A549 (cell line): ENCODE measurements around the gene ARHGEF28.

Source experiments
- CEBPB ChIP-seq, 2 experiments: fragments of >200 bp in 1 of 2; sonication (Bioruptor Twin) in 1 of 2; formaldehyde crosslinking in 1 of 2; IDR thresholded peaks; 2 replicates each; pipeline ENCODE4 v1.6.1; 2012 to 2016
- CTCF ChIP-seq: fragments of >200 bp; sonication (Bioruptor Twin); formaldehyde crosslinking; IDR thresholded peaks from 3 replicates; pipeline ENCODE4 v1.5.1; 2016
- HOXA7 ChIP-seq: fragments of 250-450 bp; sonication (Bioruptor Pico); IDR thresholded peaks from 2 replicates; pipeline ENCODE4 v1.5.0; 2020; ENCODE audit warnings: mild to moderate bottlenecking, moderate library complexity
- POLR2A ChIP-seq: IDR thresholded peaks from 2 replicates; pipeline ENCODE4 v1.6.1; 2012; ENCODE audit warnings: mild to moderate bottlenecking, low read length
- RAD21 ChIP-seq, 2 experiments: fragments of >200 bp in 1 of 2; sonication (Bioruptor Twin) in 1 of 2; formaldehyde crosslinking in 1 of 2; IDR thresholded peaks in 1 of 2; conservative IDR thresholded peaks in 1 of 2; 2 replicates in 1 of 2; 3 replicates in 1 of 2; pipeline ENCODE4 v1.6.1; 2012 to 2018; ENCODE audit warnings: inconsistent platforms in 1 of 2
- RARB ChIP-seq: fragments of 250-450 bp; sonication (Bioruptor Pico); IDR thresholded peaks from 2 replicates; pipeline ENCODE4 v1.8.0; 2021; ENCODE audit warnings: mild to moderate bottlenecking, moderate library complexity
- TF ChIP-seq, protein P1 (sequence below): fragments of 450-650 bp; IDR thresholded peaks from 2 replicates; pipeline ENCODE4 v1.6.1; 2014; ENCODE audit warnings: antibody characterized with exemption
- TF ChIP-seq, protein P2 (sequence below): fragments of >200 bp; sonication (Bioruptor Twin); formaldehyde crosslinking; IDR thresholded peaks from 3 replicates; pipeline ENCODE4 v1.6.1; 2016
- TF ChIP-seq, protein P3 (sequence below): IDR thresholded peaks from 2 replicates; pipeline ENCODE4 v1.6.1; 2012; ENCODE audit warnings: low read depth, borderline replicate concordance

GRCh38 chr5:73893813-73894212, 267.8 kb downstream of the ARHGEF28 start:
- TF ChIP-seq RARB (CRISPR knock-in tag), result no peak
- TF ChIP-seq, protein P1, sequence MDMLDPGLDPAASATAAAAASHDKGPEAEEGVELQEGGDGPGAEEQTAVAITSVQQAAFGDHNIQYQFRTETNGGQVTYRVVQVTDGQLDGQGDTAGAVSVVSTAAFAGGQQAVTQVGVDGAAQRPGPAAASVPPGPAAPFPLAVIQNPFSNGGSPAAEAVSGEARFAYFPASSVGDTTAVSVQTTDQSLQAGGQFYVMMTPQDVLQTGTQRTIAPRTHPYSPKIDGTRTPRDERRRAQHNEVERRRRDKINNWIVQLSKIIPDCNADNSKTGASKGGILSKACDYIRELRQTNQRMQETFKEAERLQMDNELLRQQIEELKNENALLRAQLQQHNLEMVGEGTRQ, result no peak
- no peak for TF ChIP-seq CTCF
- TF ChIP-seq HOXA7, result no peak
- no peak for TF ChIP-seq RAD21 (conservative IDR thresholded peaks at IDR 0.05 in 1 of 2, IDR thresholded peaks at IDR 0.05 in 1 of 2)
- TF ChIP-seq, protein P2, sequence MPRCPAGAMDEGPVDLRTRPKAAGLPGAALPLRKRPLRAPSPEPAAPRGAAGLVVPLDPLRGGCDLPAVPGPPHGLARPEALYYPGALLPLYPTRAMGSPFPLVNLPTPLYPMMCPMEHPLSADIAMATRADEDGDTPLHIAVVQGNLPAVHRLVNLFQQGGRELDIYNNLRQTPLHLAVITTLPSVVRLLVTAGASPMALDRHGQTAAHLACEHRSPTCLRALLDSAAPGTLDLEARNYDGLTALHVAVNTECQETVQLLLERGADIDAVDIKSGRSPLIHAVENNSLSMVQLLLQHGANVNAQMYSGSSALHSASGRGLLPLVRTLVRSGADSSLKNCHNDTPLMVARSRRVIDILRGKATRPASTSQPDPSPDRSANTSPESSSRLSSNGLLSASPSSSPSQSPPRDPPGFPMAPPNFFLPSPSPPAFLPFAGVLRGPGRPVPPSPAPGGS, result no peak
- TF ChIP-seq, protein P3, sequence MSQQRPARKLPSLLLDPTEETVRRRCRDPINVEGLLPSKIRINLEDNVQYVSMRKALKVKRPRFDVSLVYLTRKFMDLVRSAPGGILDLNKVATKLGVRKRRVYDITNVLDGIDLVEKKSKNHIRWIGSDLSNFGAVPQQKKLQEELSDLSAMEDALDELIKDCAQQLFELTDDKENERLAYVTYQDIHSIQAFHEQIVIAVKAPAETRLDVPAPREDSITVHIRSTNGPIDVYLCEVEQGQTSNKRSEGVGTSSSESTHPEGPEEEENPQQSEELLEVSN, result no peak
- TF ChIP-seq CEBPB (IDR thresholded peaks at IDR 0.05), result no peak
- TF ChIP-seq POLR2A, result no peak
